Measurements from ENCODE around the gene SPINT1.

- TF ChIP-seq EZH2 (IDR thresholded peaks at IDR 0.05; ENCODE audit: borderline replicate concordance, insufficient read depth, low read depth, low read length, poor library complexity, severe bottlenecking) (no peak), CTCF (IDR thresholded peaks at IDR 0.05) (no peak)
These were observed 6.8 kb downstream of the SPINT1 start for GRCh38 chr15:40850576-40851112.
